IMR-90 (cell line): ENCODE data around the gene CD99L2. TPM values are rescaled to one million over a fixed set of nuclear protein-coding genes. Genes with fewer than 3 reads are reported as not detected.

Source experiments
- ATAC-seq: fragments of 200-7000 bp; cut with Tn5 transposase; 2 replicates; pipeline ENCODE4 v1.9.1; 2020; ENCODE audit warnings: low read depth, mild to moderate bottlenecking, moderate library complexity
- BruUV-seq: library from RNA; stranded (reverse); fragments of 400-500 nt; replicated peaks from 2 replicates; lab custom pipeline; 2021; lab: Mats Ljungman, UMichigan
- CTCF ChIA-PET: fragments of 300-600 bp; formaldehyde crosslinking; extraction: SDS; loops from one replicate; lab custom pipeline; 2021; ENCODE audit warnings: antibody characterized with exemption; lab: Yijun Ruan, JAX
- POLR2A ChIA-PET: fragments of 300-600 bp; sonication (Branson Sonifier 250); formaldehyde crosslinking; loops from one replicate; lab custom pipeline; 2022; ENCODE audit warnings: antibody characterized with exemption; ENCODE audit not compliant: unreplicated experiment; lab: Charles Lee
- DNase-seq: peaks from one replicate; pipeline ENCODE4 v3.0.0; 2013
- H2AFZ ChIP-seq: replicated peaks from 2 replicates; pipeline ENCODE3; 2013; ENCODE audit warnings: low read length, mild to moderate bottlenecking; ENCODE audit not compliant: poor library complexity
- H2AK5ac ChIP-seq: 2 replicates; pipeline ENCODE4 v1.6.1; 2013; ENCODE audit warnings: low read depth, low read length, inconsistent platforms
- H2AK9ac ChIP-seq: replicated peaks from 2 replicates; pipeline ENCODE3; 2013; ENCODE audit warnings: mild to moderate bottlenecking, low read depth, low read length, moderate library complexity; ENCODE audit not compliant: poor library complexity
- H2BK120ac ChIP-seq: 2 replicates; pipeline ENCODE4 v1.6.1; 2013; ENCODE audit warnings: low read depth, low read length, inconsistent platforms
- H2BK15ac ChIP-seq: 3 replicates; pipeline ENCODE4 v1.6.1; 2013; ENCODE audit warnings: low read depth, low read length, inconsistent platforms
- H2BK20ac ChIP-seq: 2 replicates; pipeline ENCODE4 v1.6.1; 2013; ENCODE audit warnings: low read depth, mild to moderate bottlenecking, inconsistent platforms, low read length, moderate library complexity
- H2BK5ac ChIP-seq: 2 replicates; pipeline ENCODE4 v1.6.1; 2013; ENCODE audit warnings: mild to moderate bottlenecking, low read depth, low read length, inconsistent platforms; ENCODE audit not compliant: poor library complexity, severe bottlenecking
- H3K14ac ChIP-seq: replicated peaks from 2 replicates; pipeline ENCODE4 v1.6.1; 2013; ENCODE audit warnings: low read depth, low read length, inconsistent platforms
- H3K18ac ChIP-seq: 2 replicates; pipeline ENCODE4 v1.6.1; 2013; ENCODE audit warnings: low read depth, low read length, control low read depth
- H3K23ac ChIP-seq: 2 replicates; pipeline ENCODE4 v1.6.1; 2013; ENCODE audit warnings: low read depth, low read length, inconsistent platforms
- H3K27ac ChIP-seq: 2 replicates; pipeline ENCODE4 v1.5.1; 2013; ENCODE audit warnings: mild to moderate bottlenecking, control low read depth, low read length; ENCODE audit not compliant: insufficient read depth
- H3K27me3 ChIP-seq: 2 replicates; pipeline ENCODE4 v1.6.1; 2013; ENCODE audit warnings: low read length; ENCODE audit not compliant: control insufficient read depth, insufficient read depth
- H3K36me3 ChIP-seq: 2 replicates; pipeline ENCODE4 v1.6.1; 2013; ENCODE audit warnings: low read length, mixed read lengths; ENCODE audit not compliant: control insufficient read depth, insufficient read depth
- H3K4ac ChIP-seq: 2 replicates; pipeline ENCODE4 v1.6.1; 2013; ENCODE audit warnings: low read depth, low read length, inconsistent platforms
- H3K4me1 ChIP-seq: 2 replicates; pipeline ENCODE4 v1.6.1; 2013; ENCODE audit warnings: low read length, mixed read lengths; ENCODE audit not compliant: control insufficient read depth, insufficient read depth
- H3K4me2 ChIP-seq: 2 replicates; pipeline ENCODE4 v1.6.1; 2013; ENCODE audit warnings: low read depth, mild to moderate bottlenecking, control low read depth, low read length, moderate library complexity
- H3K4me3 ChIP-seq: 2 replicates; pipeline ENCODE4 v1.5.1; 2013; ENCODE audit warnings: low read depth, mild to moderate bottlenecking, control low read depth, low read length, moderate library complexity; ENCODE audit not compliant: insufficient read depth
- H3K56ac ChIP-seq: 2 replicates; pipeline ENCODE4 v1.6.1; 2013; ENCODE audit warnings: low read length, inconsistent platforms; ENCODE audit not compliant: insufficient read depth; ENCODE audit errors: extremely low read depth
- H3K79me1 ChIP-seq, 2 experiments: 2 replicates each; pipeline ENCODE4 v1.6.1; 2013; ENCODE audit warnings: low read length in 2 of 2, inconsistent platforms in 1 of 2, low read depth in 1 of 2
- H3K9ac ChIP-seq: 2 replicates; pipeline ENCODE4 v1.6.1; 2013; ENCODE audit warnings: low read depth, low read length, control low read depth
- H3K9me1 ChIP-seq: 2 replicates; pipeline ENCODE4 v1.6.1; 2013; ENCODE audit warnings: low read length, inconsistent platforms; ENCODE audit not compliant: insufficient read depth
- H3K9me3 ChIP-seq: 2 replicates; pipeline ENCODE4 v1.6.1; 2013; ENCODE audit warnings: low read length; ENCODE audit not compliant: control insufficient read depth, insufficient read depth
- H4K20me1 ChIP-seq: 2 replicates; pipeline ENCODE4 v1.6.1; 2013; ENCODE audit warnings: low read length, inconsistent platforms; ENCODE audit not compliant: insufficient read depth
- H4K5ac ChIP-seq: 2 replicates; pipeline ENCODE4 v1.6.1; 2013; ENCODE audit warnings: mild to moderate bottlenecking, low read depth, low read length, control low read depth
- H4K8ac ChIP-seq, 2 experiments: 2 replicates each; pipeline ENCODE4 v1.6.1; 2013; ENCODE audit warnings: low read depth in 2 of 2, low read length in 2 of 2, control low read depth in 1 of 2, inconsistent platforms in 1 of 2
- H4K91ac ChIP-seq: 2 replicates; pipeline ENCODE4 v1.6.1; 2013; ENCODE audit warnings: low read depth, low read length, inconsistent platforms; ENCODE audit not compliant: insufficient read depth
- CEBPB ChIP-seq: IDR thresholded peaks from 2 replicates; pipeline ENCODE4 v1.6.1; 2012; ENCODE audit warnings: low read depth, low read length, improper control_type of control experiment
- CTCF ChIP-seq: conservative IDR thresholded peaks from 2 replicates; pipeline ENCODE4 v1.5.1; 2012; ENCODE audit warnings: mild to moderate bottlenecking, low read depth, low read length, improper control_type of control experiment
- MAZ ChIP-seq: IDR thresholded peaks from 2 replicates; pipeline ENCODE4 v1.6.1; 2012; ENCODE audit warnings: low read depth, mild to moderate bottlenecking, low read length, improper control_type of control experiment, moderate library complexity, borderline replicate concordance
- MXI1 ChIP-seq: IDR thresholded peaks from 2 replicates; pipeline ENCODE4 v1.6.1; 2012; ENCODE audit warnings: low read depth, mild to moderate bottlenecking, low read length, moderate library complexity, borderline replicate concordance
- NFE2L2 ChIP-seq: fragments of 150-350 bp; IDR thresholded peaks from 2 replicates; pipeline ENCODE4 v1.6.1; 2016; ENCODE audit warnings: low read depth, mild to moderate bottlenecking, low read length
- RCOR1 ChIP-seq: IDR thresholded peaks from 2 replicates; pipeline ENCODE4 v1.6.1; 2012; ENCODE audit warnings: mild to moderate bottlenecking, low read length, improper control_type of control experiment; ENCODE audit not compliant: insufficient replicate concordance
- WGBS, 2 experiments: methylation state at CpG; one replicate each; pipeline versions ENCODE4 v1.1.5 to v1.1.7; 2013; ENCODE audit warnings: missing lambda C conversion rate in 2 of 2; ENCODE audit not compliant: insufficient read length in 1 of 2; ENCODE audit errors: extremely low coverage in 2 of 2; 5-methylcytosine and 5-hydroxymethylcytosine counted together
- dilution Hi-C: fragments of 300-500 bp; cut with HindIII; formaldehyde crosslinking; loops from one replicate; pipeline ENCODE4 v1.14.3; 2018; ENCODE audit warnings: low sequenced_read_pairs; ENCODE audit not compliant: unreplicated experiment
- in situ Hi-C: fragments of 300-500 bp; cut with MboI; formaldehyde crosslinking; loops from 3 replicates; pipeline ENCODE4 v1.14.3; 2019; ENCODE audit warnings: low sequenced_read_pairs, inconsistent platforms, mixed read lengths
- intact Hi-C: fragments of 100-400 bp; cut with micrococcal nuclease; formaldehyde crosslinking; loops from 2 replicates; pipeline ENCODE4 v1.10.0; 2022
- polyA plus RNA-seq, 3 experiments: library from polyadenylated mRNA; depleted of rRNA; stranded (reverse); fragments of >200 nt; gene quantifications; 2 replicates each; pipeline ENCODE4 v1.2.3, GENCODE V29; 2012; ENCODE audit warnings: low replicate concordance in 1 of 3
- total RNA-seq: library from RNA; depleted of rRNA; stranded (reverse); fragments of >200 nt; gene quantifications from 2 replicates; pipeline ENCODE4 v1.2.3, GENCODE V29; 2012
- TF ChIP-seq, protein P1 (sequence below): fragments of 150-350 bp; IDR thresholded peaks from 2 replicates; pipeline ENCODE4 v1.6.1; 2017; ENCODE audit warnings: mild to moderate bottlenecking, antibody characterized with exemption, low read length, low read depth

The CD99L2 gene
- total and polyA plus RNA-seq, 2 of the 4 experiments (the other 2 are of a cell fraction): 17.4 to 41.4 TPM

DNA sequence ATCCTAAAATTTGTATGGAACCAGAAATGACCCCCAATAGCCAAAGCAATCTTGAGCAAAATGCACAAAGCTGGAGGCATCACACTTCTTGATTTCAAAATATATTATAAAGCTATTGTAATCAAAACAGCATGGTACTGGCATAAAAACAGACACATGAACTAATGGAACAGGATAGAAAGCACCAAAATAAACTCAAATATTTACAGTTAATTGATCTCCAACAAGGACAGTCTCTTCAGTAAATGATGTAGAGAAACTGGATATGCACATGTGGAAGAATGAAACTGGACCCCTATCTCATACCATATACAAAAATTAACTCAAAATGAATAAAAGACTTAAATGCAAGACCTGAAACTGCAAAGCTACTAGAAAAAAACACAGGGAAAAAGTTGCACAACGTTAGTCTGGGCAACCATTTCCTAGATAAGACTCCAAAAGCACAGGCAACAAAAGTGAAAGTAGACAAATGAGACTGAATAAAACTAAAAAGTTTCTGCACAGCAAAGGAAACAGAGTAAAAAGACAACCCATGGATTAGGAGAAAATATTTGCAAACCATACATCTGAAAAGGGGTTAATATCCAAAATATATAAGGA, 64.9 kb downstream of the CD99L2 start:
- dilution Hi-C loops: no loop called here
- H3K56ac ChIP-seq: no peak overlapping the region

More for the DNA sequence above, 64.9 kb downstream of the CD99L2 start:
- Histone ChIP-seq H2AK5ac (no peak overlapping the region), H3K9ac (no peak overlapping the region), H3K27ac (no peak overlapping the region), H3K9me3 (no peaks in the 10 kb centered on the region), H2AK9ac (no peak overlapping the region), H2BK5ac (no peak overlapping the region), H2BK120ac (no peak overlapping the region), H3K4me3 (no peak overlapping the region), H2BK15ac (no peak overlapping the region), H3K18ac (no peak overlapping the region), H2AFZ (no peak overlapping the region), H3K23ac (no peak overlapping the region), H2BK20ac (no peak overlapping the region), H3K9me1 (no peaks in the 10 kb centered on the region), H4K20me1 (no peaks in the 10 kb centered on the region), H3K4me1 (no peaks in the 10 kb centered on the region), H4K91ac (no peak overlapping the region), H3K36me3 (no peaks in the 10 kb centered on the region), H3K14ac (no peak overlapping the region), H3K4me2 (no peak overlapping the region), H3K27me3 (no peaks in the 10 kb centered on the region), H3K4ac (no peak overlapping the region), H3K79me1 (no peaks in the 10 kb centered on the region), H4K5ac (no peak overlapping the region), H4K8ac (no peak overlapping the region)
- ATAC-seq (no peak), DNase-seq (no peak)
- BruUV-seq: no TSS peak
- WGBS, 2 experiments: no CpG with 5 or more reads among the region's 1 CpG
- in situ Hi-C loops (no loop called here), intact Hi-C loops (no loop called here)
- ChIA-PET POLR2A (no interaction called here), CTCF (no interaction called here)
- TF ChIP-seq NFE2L2 (no peak), RCOR1 (no peak), MAZ (no peak), MXI1 (no peak), CTCF (no peak), CEBPB (no peak)
- TF ChIP-seq, protein P1, sequence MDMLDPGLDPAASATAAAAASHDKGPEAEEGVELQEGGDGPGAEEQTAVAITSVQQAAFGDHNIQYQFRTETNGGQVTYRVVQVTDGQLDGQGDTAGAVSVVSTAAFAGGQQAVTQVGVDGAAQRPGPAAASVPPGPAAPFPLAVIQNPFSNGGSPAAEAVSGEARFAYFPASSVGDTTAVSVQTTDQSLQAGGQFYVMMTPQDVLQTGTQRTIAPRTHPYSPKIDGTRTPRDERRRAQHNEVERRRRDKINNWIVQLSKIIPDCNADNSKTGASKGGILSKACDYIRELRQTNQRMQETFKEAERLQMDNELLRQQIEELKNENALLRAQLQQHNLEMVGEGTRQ: no peak
